PC-9 (cell line): Measurements from ENCODE around the gene SLC25A30. TPM values are rescaled to one million over a fixed set of nuclear protein-coding genes. Genes with fewer than 3 reads are reported as not detected.

Experiments
- BruUV-seq: library from RNA; stranded (reverse); fragments of 400-500 nt; replicated peaks from 2 replicates; lab custom pipeline; 2021; lab: Mats Ljungman, UMichigan
- CTCF ChIA-PET: fragments of 300-600 bp; sonication (Branson Sonifier 250); formaldehyde crosslinking; loops from one replicate; lab custom pipeline; 2022; ENCODE audit warnings: antibody characterized with exemption; lab: Charles Lee
- POLR2A ChIA-PET: fragments of 300-600 bp; sonication (Branson Sonifier 250); formaldehyde crosslinking; loops from one replicate; lab custom pipeline; 2022; ENCODE audit warnings: antibody characterized with exemption; ENCODE audit not compliant: unreplicated experiment; lab: Charles Lee
- DNase-seq, 2 experiments: peaks; one replicate each; pipeline versions ENCODE4 v3.0.0 to v3.0.0-alpha.2; 2015 to 2022; ENCODE audit warnings: mixed read lengths in 1 of 2
- H2AFZ ChIP-seq: fragments of 200-600 bp; sonication (generic); 2 replicates; pipeline ENCODE4 v1.8.1; 2017; ENCODE audit warnings: antibody characterized with exemption
- H3F3A ChIP-seq: fragments of 200-600 bp; sonication (generic); 2 replicates; pipeline ENCODE4 v1.8.1; 2017; ENCODE audit warnings: antibody characterized with exemption, mild to moderate bottlenecking, low read depth; ENCODE audit not compliant: insufficient read depth
- H3K27ac ChIP-seq: fragments of 200-600 bp; sonication (generic); 2 replicates; pipeline ENCODE4 v1.6.1; 2016; ENCODE audit warnings: mixed run types
- H3K27me3 ChIP-seq: fragments of 200-600 bp; sonication (generic); 2 replicates; pipeline ENCODE4 v1.6.1; 2016; ENCODE audit warnings: low read depth, mixed run types; ENCODE audit not compliant: insufficient read depth
- H3K36me3 ChIP-seq: fragments of 200-600 bp; sonication (generic); 2 replicates; pipeline ENCODE4 v1.6.1; 2016; ENCODE audit warnings: low read depth, mixed run types
- H3K4me1 ChIP-seq: fragments of 200-600 bp; sonication (generic); replicated peaks from 2 replicates; pipeline ENCODE4 v1.6.1; 2016; ENCODE audit warnings: mixed run types; ENCODE audit not compliant: insufficient read depth
- H3K4me2 ChIP-seq: fragments of 200-600 bp; sonication (generic); 2 replicates; pipeline ENCODE4 v1.6.1; 2017; ENCODE audit warnings: mixed run types
- H3K4me3 ChIP-seq: fragments of 200-600 bp; sonication (generic); 2 replicates; pipeline ENCODE4 v1.6.1; 2016; ENCODE audit warnings: mixed run types
- H3K79me2 ChIP-seq: fragments of 200-600 bp; sonication (generic); 2 replicates; pipeline ENCODE4 v1.6.1; 2017; ENCODE audit warnings: low read depth, mixed run types
- H3K9me2 ChIP-seq: fragments of 200-600 bp; sonication (generic); 2 replicates; pipeline ENCODE4 v1.8.1; 2017; ENCODE audit warnings: mild to moderate bottlenecking; ENCODE audit not compliant: insufficient read depth
- H3K9me3 ChIP-seq: fragments of 200-600 bp; sonication (generic); 2 replicates; pipeline ENCODE4 v1.8.1; 2016; ENCODE audit warnings: low read depth; ENCODE audit not compliant: insufficient read depth
- H4K20me1 ChIP-seq: fragments of 200-600 bp; sonication (generic); 2 replicates; pipeline ENCODE4 v1.8.1; 2017; ENCODE audit not compliant: insufficient read depth
- EZH2 ChIP-seq: fragments of 200-600 bp; sonication (generic); IDR thresholded peaks from 2 replicates; pipeline ENCODE4 v1.8.0; 2017; ENCODE audit warnings: antibody characterized with exemption, low read depth
- intact Hi-C: fragments of 100-400 bp; cut with micrococcal nuclease; formaldehyde crosslinking; loops from one replicate; pipeline ENCODE4 v1.10.0; 2022; ENCODE audit not compliant: unreplicated experiment
- total RNA-seq: library from RNA; stranded (reverse); gene quantifications from 2 replicates; pipeline ENCODE4 v1.2.3, GENCODE V29; 2021
- TF ChIP-seq, protein P1 (sequence below): fragments of 200-600 bp; sonication (generic); conservative IDR thresholded peaks from 2 replicates; pipeline ENCODE4 v1.6.1; 2017; ENCODE audit warnings: mixed run types, antibody characterized with exemption, mild to moderate bottlenecking, moderate library complexity

The SLC25A30 gene
- total RNA-seq, 1 experiment from 2014 or later: 11.2 TPM

DNA sequence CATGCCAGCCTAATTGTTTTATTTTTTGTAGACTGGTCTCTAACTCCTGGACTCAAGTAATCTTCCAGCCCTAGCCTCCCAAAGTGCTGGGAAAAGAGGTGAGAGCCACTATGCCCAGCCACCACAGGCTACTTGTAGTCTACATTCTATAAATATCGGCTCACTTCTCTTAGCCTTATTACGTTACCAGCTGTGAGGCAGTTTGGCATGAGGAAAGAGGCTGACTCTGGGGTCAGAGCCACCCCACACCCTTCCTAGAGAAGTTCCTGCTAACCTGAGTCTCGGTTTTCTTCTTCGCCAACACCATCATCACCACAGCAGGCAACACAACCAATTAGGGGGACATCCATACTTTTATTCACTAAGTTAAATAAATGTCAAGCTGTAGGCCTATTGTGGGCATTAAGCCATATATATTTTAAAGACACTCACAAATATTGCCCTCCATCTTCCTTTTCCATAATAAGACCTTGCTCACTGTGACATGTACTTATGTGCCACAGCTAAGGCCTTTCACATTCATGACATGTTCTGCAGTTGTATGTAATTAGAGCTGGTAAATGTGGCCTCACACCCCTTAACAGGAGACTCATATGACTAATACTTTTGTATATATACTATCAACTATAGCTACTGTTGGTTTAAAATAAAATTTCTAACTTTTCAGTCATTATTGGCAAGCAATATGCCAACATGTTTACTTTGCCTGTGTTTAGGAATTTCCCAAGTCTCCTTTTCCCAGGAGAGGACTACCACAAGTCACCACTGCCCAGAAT lies 5.7 kb downstream of the SLC25A30 start:
- no peak for TF ChIP-seq EZH2
- TF ChIP-seq, protein P1, sequence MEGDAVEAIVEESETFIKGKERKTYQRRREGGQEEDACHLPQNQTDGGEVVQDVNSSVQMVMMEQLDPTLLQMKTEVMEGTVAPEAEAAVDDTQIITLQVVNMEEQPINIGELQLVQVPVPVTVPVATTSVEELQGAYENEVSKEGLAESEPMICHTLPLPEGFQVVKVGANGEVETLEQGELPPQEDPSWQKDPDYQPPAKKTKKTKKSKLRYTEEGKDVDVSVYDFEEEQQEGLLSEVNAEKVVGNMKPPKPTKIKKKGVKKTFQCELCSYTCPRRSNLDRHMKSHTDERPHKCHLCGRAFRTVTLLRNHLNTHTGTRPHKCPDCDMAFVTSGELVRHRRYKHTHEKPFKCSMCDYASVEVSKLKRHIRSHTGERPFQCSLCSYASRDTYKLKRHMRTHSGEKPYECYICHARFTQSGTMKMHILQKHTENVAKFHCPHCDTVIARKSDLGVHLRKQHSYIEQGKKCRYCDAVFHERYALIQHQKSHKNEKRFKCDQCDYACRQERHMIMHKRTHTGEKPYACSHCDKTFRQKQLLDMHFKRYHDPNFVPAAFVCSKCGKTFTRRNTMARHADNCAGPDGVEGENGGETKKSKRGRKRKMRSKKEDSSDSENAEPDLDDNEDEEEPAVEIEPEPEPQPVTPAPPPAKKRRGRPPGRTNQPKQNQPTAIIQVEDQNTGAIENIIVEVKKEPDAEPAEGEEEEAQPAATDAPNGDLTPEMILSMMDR: no peak
- ChIA-PET CTCF (no interaction called here), POLR2A (interaction anchor here (0.7 kb wide), 1 partner anchor 72 kb away, joined by 3 read pairs; no protein-coding TSS in a partner anchor)
- H3K4me1 ChIP-seq: peaks cover 11% of the 10 kb centered on the region
- no peaks in the 10 kb centered on the region for H3K9me2 ChIP-seq
- H3K27me3 ChIP-seq: no peaks in the 10 kb centered on the region
- peaks cover 12% of the 10 kb centered on the region for H3F3A ChIP-seq
- H2AFZ ChIP-seq: no peak overlapping the region
- intact Hi-C loops: no loop called here
- no TSS peak for BruUV-seq
- H4K20me1 ChIP-seq: no peaks in the 10 kb centered on the region
- no peaks in the 10 kb centered on the region for H3K9me3 ChIP-seq
- DNase-seq: no peak
- H3K4me2 ChIP-seq: no peak overlapping the region
- no peak overlapping the region for H3K4me3 ChIP-seq
- H3K79me2 ChIP-seq: no peaks in the 10 kb centered on the region
- H3K27ac ChIP-seq: no peak overlapping the region
- 0 out of 2 replicates have a peak, but pooled peaks cover 4% of the 10 kb centered on the region for H3K36me3 ChIP-seq

DNA sequence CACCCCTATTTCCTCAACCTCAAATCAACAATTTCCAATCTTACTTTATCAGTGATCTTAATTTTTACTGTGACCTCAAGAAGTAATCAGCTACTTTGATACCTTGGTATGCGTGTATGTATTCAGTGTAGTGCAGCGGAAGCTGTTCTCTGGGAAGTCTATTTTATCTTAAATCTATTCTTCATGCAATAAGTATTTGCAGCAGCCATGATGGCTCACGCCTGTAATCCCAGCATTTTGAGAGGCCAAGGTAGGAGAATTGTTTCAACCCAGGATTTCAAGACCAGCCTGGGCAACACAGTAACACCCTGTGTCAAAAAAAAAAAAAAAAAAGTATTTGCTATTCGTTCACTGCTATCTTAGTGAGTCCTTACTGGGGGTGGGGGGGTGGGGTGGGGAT lies 6.5 kb downstream of the SLC25A30 start:
- CTCF ChIA-PET: no interaction called here
- no peak overlapping the region for H3K4me2 ChIP-seq
- H3K4me3 ChIP-seq: no peak overlapping the region
- H3K4me1 ChIP-seq: peaks cover 3% of the 10 kb centered on the region
- intact Hi-C loops: no loop called here
- no peaks in the 10 kb centered on the region for H3K79me2 ChIP-seq
- H4K20me1 ChIP-seq: no peaks in the 10 kb centered on the region
- no peak overlapping the region for H3K27ac ChIP-seq
- H3F3A ChIP-seq: peaks cover 4% of the 10 kb centered on the region; the same call in 1 of the 2 replicates
- POLR2A ChIA-PET: no interaction called here
- no peaks in the 10 kb centered on the region for H3K9me2 ChIP-seq
- TF ChIP-seq, protein P1: no peak
- TF ChIP-seq EZH2: no peak
- no peak for DNase-seq
- no peak overlapping the region for H2AFZ ChIP-seq
- H3K27me3 ChIP-seq: no peaks in the 10 kb centered on the region
- H3K36me3 ChIP-seq: 0 out of 2 replicates have a peak, but pooled peaks cover 4% of the 10 kb centered on the region
- no peaks in the 10 kb centered on the region for H3K9me3 ChIP-seq
- BruUV-seq: no TSS peak

DNA sequence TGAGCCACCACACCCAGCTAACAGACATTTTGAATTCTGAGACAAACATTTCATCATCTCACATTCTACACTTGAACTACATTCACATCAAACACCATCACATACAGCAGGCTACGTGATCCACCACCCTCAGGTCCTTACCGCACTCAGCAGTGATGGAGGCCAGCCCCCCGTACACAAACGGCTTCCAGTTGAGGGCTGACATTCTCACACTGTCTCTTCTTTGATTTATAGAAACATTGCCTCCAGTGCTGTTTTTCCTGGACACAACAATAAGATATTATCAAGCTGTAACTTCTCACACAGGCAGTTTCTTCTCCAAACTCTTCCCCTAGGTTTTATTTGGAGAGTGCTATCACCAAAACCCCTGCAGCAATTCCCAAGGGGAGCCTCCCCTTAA lies 7.0 kb downstream of the SLC25A30 start:
- DNase-seq: no peak
- no peak overlapping the region for H3K27ac ChIP-seq
- CTCF ChIA-PET: no interaction called here
- intact Hi-C loops: no loop called here
- H3K79me2 ChIP-seq: no peaks in the 10 kb centered on the region
- H4K20me1 ChIP-seq: no peaks in the 10 kb centered on the region
- no peaks in the 10 kb centered on the region for H3K9me3 ChIP-seq
- H2AFZ ChIP-seq: no peak overlapping the region
- no peak overlapping the region for H3K4me3 ChIP-seq
- no peaks in the 10 kb centered on the region for H3K27me3 ChIP-seq
- H3K36me3 ChIP-seq: 0 out of 2 replicates have a peak, but pooled peaks cover 4% of the 10 kb centered on the region
- H3K4me2 ChIP-seq: no peak overlapping the region
- BruUV-seq: no TSS peak
- H3K9me2 ChIP-seq: no peaks in the 10 kb centered on the region
- H3K4me1 ChIP-seq: no peaks in the 10 kb centered on the region
- H3F3A ChIP-seq: no peaks in the 10 kb centered on the region
- TF ChIP-seq, protein P1: no peak
- TF ChIP-seq EZH2: no peak
- POLR2A ChIA-PET: no interaction called here
